DMS 273 treated with DMSO at 0.1 percent for 48 hours (cell line): ENCODE results near the gene TC2N.
"Not testable (repeated sequence)": the region's sequence is repeated elsewhere in the genome, so short reads cannot be mapped to it uniquely, and the experiment has no call there.

ENCODE experiments used
- DNase-seq: peaks from one replicate; lab custom pipeline; 2025; lab: John Stamatoyannopoulos, UW

Gene TC2N

DNA sequence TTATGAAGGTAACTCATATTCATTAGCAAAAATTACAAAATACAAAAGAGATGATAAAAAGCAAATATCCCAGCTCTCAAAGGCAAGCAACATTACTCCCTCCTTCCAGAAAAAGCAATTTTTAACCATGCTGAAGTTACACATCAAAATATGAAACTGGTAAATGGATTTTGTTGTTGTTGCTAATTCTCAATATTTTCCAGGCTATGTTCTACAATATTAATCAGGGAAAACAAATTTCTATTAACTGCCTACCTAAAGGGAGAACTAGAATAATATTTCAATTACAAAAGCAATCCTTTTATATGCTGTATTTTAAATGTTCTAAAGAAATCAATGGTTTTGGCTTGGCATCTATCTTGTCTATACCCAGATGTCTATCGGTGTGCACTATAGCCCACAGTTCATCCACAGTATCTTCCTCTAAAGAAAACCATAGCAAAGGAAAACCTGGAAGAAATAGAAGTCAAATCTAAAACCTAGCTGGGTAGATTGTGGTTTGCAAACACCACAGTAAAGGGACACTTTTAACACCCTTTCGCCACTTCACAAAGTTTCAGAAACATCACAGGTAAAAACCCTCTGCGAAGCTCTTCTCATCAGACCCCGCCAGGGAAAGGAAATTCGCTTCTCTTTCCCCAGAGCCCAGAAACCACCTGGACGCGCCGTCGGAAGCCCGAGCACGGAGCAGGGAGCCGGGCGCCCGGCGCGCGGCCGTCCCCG lies 32.0 kb downstream of the TC2N start:
- no peak for DNase-seq

DNA sequence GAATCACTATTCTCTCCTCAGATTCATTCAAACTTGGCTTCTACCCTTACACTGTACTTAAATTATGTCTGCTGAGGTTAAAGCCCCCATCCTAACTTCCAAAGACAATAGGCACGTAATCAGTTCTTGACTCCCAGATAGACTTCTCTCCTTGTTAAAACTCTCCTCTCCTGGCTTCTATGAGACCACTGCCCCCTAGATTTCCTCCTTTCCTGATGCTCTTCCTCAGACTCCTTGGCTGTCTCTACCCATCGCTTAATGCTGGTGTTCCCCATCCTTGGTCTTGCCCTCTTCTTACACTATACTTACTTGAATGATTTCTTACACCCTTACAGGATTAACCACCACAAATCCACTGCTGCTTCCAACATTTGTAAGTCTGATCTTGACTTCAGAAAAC lies 32.8 kb downstream of the TC2N start:
- DNase-seq, result no peak

DNA sequence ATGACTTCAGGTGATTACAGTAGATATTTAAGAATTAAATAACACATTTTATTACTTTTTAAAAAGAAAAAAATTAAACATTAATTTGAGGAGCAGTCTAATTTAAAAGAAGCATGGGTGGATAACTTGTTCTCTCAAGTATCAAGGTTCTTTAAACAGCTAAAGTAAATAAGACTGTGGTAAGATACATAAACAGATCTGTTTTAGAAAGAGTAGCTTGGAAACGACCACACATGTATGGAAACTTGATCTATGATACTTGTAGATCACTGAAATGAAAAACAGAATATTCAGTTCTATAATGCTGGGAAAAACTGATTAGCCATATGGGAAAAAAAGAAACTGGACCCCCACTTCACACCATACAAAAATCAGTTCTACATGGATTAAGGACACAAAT lies 36.0 kb downstream of the TC2N start:
- no peak for DNase-seq

DNA sequence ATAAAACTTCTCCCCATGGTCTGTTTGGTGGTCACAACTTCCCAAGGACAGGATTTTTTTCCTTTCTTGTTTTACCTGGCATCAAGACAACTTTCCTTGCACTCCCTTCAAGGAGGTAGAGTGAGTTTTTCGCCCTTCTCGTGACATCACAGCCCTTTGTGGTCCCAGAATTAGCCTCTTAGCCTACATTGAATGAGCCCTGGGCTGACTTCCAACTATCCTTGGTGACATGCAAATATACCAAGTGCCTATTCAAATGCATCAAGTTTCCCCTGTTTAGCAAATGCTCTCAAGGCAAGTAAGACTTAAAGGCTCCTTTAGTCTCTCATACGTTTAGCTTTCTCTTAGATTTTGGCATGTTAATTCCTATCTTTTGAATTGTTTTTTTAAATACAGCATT lies 36.6 kb downstream of the TC2N start:
- no peak for DNase-seq

DNA sequence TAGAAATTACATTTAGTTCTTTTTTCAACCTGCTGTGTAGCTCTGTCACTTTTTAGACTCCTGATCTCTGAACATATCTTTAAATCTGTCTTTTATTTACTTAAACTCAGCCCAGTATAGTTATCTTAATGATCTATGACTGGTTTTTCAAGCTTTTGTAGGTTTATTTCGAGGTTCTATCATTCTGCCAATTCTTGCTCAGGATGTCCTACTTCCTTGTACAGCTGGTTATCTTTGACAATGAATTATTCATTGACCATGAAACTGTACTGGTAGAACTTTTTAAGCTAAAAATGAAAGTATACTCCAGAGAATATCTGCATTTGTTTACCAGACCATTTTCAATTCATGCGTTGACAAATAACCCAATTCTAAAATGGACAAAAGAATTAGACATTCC lies 37.8 kb downstream of the TC2N start:
- DNase-seq, result no peak

DNA sequence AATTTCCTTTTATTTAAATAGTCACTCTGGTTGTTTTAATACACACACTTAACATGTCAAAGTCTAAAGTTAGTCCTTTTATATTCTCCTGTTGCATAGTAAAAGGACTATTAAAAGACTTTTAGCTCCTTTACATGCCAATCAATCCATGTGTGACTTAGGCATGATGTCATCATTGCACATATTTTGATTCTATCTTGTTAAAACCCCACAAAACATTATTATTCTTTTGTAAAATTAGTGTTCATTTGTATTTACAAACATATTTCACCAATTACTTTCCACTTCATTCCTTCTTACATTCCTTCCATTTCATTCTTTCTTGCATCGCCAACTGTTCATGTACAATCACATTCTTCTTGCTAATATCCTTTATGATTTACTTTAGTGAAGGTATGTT lies 39.6 kb downstream of the TC2N start:
- DNase-seq, result no peak

DNA sequence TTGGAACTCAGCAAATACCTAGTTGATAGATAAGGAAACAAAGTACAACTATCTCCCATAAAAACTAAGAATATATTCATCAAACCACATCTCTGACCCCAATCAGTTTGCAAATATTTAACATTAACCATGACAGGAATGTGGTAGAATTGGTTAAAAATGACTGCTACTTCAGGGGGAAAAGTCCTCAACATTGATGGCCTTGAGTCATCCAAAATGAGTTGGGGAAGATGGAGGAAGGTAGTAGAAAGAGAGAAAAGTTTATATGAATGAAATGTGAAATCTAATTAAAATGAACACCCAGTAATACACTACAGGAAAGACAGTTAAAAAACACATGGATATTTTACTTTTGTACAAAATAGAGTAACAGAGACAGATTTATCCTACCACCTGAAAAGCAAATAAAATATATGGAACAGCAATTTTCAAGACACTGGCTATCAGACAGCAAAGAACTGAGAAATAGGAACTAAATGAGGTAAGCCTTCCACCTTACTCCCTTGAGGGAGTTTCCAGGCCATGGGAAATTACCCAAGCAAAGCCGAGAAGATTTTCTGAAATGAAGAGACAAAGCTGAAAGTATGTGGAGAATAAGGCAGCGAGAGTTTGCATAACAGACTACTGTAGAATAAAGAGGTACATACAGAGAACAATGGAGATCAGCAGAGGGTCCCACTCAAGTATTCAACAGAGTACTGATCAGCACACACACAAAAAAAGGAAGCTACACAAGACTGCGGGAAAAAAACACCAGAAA lies 49.6 kb downstream of the TC2N start:
- DNase-seq, result no peak

DNA sequence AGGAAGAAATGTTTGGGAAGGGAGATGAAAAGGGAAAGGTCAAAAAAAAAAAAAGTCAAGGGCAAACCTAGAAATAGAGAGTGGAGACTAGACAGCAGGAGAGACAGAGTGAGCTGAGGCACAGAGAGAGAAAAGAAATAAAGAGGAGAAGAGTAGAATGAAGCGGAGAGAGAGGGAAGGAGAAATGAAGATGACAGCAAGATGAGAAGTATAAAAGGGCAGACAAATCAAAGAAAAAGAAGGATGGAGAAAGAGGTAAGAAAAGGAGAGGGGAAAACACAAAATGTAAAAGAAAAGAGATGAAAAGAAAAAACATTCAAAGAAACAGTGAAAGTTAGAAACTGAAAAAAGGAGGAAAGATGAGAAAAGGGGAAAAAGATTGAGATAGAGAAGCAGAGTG lies 53.0 kb downstream of the TC2N start:
- DNase-seq, result no peak

DNA sequence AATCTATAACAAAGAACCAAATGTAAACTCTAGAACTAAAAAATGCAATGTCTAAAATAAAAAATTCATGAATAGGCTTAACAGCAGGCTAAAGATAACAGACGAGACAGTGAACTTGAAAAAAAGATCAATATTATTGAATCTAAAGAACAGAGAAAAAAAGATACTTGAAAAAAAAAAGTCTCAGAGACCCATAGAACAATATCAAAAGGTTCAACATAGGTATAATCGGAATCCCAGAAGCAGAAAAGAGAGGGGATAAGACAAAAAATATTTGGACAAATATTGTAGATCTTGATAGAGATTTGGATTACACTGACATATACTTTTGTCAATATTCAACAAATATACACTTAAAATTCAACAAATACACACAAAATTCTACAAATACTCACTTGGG lies 56.6 kb downstream of the TC2N start:
- no peak for DNase-seq

DNA sequence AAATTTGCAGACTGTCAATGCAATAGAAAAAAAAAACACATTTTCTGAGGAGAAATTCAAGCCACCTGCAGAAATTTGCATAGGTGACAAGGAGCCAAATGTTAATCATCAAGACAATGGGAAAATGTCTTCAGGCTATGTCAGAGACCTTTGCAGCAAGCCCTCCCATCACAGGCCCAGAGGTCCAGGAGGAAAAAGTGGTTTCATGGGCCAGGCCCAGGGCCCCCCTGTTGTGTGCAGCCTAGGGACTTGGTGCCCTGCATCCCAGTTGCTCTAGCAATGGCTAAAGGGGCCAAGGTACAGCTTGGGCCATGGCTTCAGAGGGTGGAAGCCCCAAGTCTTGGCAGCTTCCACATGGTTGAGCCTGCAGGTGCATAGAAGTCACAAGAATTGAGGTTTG lies 60.6 kb downstream of the TC2N start:
- no peak for DNase-seq

DNA sequence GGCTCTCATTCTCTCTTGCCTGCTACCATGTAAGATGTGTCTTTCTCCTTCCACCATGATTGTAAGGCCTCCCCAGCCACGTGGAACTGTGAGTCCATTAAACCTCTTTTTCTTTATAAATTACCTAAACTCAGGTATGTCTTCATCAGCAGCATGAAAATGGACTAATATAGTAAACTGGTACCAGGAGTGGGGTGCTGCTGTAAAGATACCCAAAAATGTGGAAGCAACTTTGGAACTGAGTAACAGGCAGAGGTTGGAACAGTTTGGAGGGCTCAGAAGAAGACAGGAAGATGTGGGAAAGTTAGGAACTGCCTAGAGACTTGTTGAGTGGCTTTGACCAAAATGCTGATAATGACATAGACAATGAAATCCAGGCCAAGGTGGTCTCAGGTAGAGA lies 61.2 kb downstream of the TC2N start:
- not testable (repeated sequence) for DNase-seq

DNA sequence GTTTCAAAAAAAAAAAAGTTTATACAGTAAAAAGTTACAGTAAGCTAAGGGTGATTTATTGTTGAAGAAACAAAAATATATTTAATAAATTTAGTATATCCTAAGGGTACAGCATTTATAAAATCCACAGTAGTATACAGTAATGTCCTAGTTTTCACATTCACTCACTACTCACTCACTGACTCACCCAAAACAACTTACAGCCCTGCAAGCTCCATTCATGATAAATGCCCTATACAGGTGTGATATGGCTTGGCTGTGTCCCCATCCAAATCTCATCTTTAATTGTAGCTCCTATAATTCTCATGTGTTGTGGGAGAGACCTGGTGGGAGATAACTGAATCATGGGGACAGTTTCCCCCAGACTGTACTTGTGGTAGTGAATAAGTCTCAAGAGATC lies 61.7 kb downstream of the TC2N start:
- DNase-seq, result no peak

DNA sequence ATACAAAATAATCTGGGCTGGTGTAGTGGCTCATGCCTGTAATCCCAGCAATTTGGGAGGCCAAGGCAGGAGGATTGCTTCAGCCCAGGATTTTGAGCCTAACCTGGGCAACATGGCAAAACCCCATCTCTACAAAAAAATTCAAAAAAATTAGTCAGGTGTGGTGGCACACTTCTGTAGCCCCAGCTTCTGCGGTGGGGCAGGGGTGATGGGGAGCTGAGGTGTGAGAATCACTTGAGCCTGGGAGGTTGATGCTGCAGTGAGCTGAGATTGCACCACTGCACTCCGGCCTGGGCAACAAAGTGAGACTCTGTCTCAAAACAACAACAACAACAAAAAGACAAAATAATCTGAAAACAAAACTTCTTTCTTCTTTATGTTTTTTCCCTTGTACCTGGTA lies 66.0 kb downstream of the TC2N start:
- DNase-seq, result no peak

DNA sequence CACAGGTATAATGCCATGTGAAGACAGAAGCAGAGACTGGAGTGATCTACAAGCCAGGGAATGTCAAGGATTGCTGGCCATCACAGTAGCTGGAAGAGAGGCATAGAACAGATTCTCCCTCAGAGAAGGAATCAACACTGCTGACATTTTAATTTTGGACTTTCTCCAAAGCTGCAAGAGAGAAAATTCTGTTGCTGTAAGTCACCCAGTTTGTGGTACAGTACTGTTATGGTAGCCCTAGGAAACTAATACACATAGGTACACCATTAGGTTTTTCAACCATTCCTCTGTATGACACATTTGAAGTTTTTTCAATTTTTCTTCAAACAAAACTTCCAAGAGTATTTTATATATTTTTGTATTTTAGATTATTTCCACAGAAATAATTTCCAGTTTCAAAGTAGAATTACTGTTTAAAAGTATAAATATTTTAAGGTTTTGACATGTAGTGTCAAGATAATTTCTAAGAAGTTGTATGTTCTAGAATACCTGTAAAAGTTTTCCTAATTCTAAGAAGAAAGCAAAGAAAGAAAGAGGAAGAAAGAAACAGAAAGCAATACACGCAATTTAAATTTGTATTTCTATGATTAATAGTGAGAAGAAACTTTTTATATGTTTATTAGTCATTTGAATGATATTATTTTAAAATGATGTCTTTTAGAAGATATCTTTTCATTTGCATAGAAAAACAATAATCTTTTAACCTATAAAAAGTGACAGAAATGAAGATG lies 70.6 kb downstream of the TC2N start:
- no peak for DNase-seq

DNA sequence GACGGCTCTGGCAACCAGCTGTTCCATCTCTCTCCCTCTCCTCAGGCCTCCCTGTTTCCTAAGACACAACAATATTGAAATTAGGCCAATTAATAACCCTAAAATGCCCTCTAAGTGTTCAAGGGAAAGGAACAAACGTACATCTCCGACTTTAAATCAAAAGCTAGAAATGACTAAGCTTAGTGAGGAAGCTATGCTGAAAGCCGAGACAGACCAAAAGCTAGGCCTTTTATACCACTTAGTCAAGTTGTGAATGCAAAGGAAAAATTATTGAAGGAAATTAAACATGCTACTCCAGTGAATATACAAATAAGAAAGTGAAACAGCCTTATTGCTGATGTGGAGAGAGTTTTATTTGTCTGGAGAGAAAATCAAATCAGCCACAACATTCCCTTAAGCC lies 73.6 kb downstream of the TC2N start:
- DNase-seq, result no peak

DNA sequence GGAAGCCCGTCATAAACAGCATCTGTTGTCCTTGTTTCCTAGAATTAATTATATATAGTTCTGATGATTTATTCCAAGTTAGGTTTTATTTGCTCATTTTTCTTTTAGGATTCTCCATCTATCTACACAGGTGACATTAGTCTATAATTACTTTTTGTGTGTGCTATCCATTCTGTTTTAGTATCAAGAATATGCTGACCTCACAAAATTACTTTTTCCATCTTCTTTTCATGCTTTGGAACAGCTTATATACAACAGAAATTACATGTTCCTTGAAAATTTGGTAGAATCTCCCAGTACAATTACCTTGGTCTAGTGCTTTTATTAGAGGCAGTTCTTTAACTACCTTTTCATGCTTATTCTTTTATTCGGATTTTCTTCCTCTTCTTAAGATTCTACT lies 81.1 kb downstream of the TC2N start:
- DNase-seq, result no peak

DNA sequence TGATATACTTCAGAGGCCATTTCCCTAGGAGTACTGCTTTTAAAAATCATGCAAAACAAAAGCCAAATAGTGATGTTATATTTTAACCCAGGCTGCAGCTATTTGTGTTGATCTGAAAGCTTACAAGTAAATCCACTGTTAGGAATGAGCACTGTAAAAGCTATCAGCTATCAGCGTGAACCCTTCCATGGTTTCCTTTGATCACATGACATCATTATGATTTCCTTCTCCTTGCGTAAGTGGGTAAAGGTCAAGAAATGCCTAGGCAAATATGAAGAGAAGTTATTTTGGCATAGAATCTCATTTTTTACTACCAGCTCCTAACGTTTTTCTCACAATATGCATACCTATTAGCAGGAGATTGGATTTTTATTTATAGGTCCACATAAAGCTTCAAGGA lies 86.9 kb downstream of the TC2N start:
- no peak for DNase-seq

DNA sequence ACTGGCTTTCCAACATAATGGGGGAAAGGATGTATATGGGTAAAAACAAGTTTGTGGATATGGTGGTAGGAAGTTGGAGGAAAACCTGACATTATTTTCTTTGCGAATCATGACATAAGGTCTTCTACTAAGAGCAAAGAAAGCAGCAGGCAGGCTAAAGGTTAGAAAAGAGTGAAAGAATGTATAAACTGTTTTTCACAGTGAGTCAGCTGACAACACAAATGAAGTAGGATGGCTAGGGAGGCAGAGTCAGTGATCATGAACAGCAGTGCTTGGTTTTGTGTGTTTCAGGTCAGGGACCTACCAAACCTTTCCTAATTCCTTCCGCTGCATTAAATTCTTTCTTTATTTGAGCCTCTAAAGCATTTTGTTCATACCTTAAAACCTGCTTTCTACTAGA lies 89.1 kb downstream of the TC2N start:
- DNase-seq, result no peak

DNA sequence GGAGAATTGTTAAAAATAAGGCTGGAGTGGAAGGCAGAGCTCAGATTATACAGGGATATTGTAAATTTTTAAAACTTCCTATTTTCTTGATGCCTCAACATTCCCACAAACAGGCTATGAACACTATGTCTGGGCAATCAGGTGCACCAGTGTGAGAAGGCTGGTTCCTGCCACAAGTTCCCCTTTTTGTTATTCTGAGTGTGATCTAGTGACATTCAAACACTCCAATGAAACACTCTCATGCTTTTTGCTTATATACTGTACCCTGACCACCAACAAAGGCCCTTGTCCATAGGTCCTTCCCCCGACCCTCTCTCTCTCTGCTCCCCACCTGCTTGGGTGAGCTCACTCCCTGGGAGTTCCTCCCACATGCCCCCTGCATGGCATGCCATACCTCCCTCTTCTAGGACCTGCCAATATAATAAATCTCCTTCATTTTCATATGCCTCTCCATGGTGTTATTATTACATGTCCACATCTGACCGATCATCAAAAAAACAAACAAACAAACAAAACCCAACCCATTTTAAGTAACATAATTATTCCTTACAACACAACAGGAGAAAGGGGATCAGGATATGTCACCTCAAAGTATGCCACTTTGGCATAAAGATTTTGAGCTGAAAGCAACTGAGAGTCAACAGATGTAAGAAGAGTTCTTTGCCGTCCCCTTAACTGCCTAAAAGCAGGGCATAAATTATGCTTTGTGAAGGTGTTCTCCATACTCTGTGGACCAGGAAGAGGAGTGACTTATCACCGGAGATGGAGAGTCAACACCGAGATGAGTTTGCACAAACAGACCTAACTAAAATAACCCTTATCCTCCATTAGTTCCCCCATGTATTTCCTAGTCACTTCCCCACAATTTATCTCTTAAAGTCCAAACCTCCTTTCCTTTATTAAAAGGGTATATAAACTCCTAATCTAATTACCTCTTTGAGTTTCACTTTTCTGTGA lies 92.9 kb downstream of the TC2N start:
- no peak for DNase-seq

DNA sequence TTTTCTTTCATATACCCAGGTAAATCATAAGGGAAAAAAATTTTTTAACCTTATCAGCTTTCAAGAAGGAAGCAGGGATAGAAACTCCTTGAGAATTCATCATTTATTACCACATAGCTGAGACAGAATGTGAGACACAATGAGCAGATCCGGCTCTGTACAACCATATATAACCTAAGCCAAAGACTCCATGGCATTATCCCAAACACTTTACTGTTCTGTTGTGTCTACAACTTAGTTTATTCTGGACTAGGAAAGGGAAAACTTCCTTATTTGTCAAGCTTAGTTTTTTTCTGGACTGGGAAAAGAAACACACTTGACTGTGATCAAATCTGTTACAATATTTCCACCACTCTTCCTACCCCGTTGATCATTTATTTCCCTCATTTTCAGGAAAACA lies 97.2 kb downstream of the TC2N start:
- DNase-seq, result no peak

DNA sequence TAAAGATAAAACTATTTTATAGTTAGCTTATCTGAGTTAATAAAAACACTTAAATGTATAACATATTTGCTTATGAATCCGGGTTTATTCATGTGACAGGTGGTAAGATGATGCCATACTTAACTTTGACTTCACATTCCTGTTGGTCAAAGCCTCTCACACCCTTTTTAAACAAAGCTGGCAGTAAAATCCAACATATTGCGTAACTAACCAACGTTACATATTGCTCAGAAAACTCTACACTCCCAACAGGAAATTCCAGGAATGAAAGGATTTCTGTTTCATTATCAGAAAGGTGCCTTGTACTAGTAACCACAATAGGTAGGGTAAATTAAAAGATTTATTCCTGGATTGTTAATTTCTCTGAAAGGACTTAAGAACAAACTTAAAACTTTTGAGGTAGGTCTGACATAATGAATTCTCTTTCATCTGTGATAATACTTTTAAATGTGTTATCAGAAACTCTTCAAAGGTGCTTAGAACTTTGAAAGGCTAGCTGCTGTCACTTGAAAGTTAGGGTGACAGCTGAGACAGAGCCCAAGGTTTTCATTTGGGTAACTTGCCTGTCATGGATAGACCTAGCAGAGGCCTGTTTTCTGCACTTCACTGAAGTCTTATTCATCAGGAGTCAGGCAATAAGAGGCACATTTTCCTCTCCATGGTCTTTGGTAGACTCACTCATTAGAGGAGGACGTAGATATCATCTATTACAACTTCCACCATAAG lies 111.6 kb downstream of the TC2N start:
- no peak for DNase-seq
